ENCODE results near the gene ATXN7L2. TPM values are rescaled to one million over a fixed set of nuclear protein-coding genes. Genes with fewer than 3 reads are reported as not detected.
A peak's percentile ranks its signal among the peaks of the same experiment; 100 is the strongest.

ATXN7L2 gene, protein sequence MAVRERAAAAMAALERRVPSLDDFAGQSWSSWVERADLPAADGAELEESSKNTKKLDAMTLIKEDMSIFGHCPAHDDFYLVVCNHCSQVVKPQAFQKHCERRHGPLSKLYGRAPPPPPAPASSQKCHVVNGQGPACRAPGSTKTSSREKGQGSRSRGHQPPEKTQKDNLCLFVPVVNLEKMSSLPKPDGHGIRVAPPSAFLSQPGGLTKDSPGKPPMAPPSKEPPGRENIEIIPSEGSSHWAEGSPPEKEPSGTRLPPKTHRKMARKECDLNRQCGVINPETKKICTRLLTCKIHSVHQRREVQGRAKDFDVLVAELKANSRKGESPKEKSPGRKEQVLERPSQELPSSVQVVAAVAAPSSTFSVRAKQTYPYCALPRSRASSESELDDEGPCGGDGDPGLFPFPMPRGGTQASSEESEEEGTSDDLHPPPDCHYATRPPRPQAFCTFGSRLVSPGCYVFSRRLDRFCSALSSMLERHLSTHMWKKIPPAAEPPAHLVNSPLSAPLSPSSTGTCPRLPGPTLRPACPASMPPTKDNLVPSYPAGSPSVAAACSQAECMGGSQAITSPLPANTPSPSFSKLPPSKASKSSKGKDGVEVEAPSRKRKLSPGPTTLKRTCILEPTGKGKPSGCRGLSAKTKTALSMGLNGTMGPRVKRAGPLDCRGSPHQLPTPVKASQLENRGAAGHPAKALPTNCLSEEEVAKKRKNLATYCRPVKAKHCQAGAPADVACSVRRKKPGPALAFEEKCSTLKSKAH
- 3.1 TPM for total RNA-seq (2013)
- 1 to 10 TPM; 1.1 to 3.6 (median 1.7) TPM for polyA plus RNA-seq
- 2.9 and 4.2 TPM in 2 replicates for polyA minus RNA-seq
- total RNA-seq = 3.7 to 17.6 (median 7.5) reads per million in 11 experiments

DNA sequence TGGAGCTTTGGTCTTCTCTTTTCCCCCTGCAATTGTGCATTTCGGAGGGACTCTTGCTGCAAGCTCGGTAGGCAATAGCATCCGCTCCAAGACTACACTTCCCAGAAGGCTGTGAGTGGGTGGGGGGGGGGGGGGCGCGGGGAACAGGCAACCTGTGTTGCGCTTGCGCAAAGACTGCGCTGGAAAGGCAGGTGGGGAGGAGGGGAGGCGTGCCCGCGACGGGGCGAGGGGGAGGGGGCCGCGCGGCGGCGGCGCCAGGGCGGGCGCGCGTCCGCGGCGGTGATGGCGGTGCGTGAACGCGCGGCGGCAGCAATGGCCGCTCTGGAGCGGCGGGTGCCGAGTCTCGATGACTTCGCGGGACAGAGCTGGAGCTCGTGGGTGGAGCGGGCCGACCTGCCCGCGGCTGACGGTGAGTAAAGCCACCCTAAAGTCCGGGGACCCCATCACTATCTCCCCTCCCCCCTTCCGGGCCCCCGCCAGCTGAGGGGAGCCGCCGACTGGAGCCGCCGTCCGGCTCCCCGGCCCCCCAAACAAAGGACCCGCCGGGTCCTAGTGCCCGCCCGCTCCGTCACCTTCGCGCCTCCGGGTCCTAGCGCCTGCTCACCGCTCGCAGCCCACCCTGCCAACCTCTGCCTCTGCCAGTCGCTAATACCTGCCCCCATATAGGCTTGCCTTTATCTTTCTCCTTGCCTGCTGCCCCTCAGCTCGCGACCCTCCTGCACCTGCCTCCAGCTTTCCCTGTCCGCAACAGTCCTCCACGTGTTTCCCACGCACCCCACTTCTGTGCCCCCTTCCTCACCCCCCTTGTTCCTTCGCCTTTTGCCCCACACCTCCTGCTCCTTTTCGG lies at the start of gene ATXN7L2:
Gene ATXN7L2 (plus strand): TSS at position 234 of the 847 bp plus-strand sequence. CDS start 49 bp downstream, at position 283.
- H2AFZ ChIP-seq (ENCODE audit: insufficient read depth, low read depth, low read length, poor library complexity, severe bottlenecking) = peak within 1 kb of the TSS; percentile 100
- no peaks in the 10 kb centered on the region for H3K36me3 ChIP-seq (replicated peaks in 1 of 2; ENCODE audit: control insufficient read depth in 1 of 2, insufficient read depth in 2 of 2, low read length in 2 of 2)
- Mint-ChIP-seq H3K4me1 (peaks cover 27% of the 10 kb centered on the region), H3K36me3 (peaks cover 10 to 17% of the 10 kb centered on the region in 2 donors), H3K27ac (peak within 1 kb of the TSS; percentile 75 to 94 (median 88)), H3K27me3 (ENCODE audit: low read depth in 3 of 3) (peaks cover 30 to 38% (median 31%) of the 10 kb centered on the region in 3 donors), H3K9me3 (no peaks in the 10 kb centered on the region), H3K4me3 (peak within 1 kb of the TSS; percentile 89 to 97)
- under 1% methylated on average over 66 of the region's 73 CpGs for WGBS (ENCODE audit: insufficient coverage)
- peak within 1 kb of the TSS; percentile 93 for H3K9ac ChIP-seq (ENCODE audit: insufficient read depth, low read length, poor library complexity, severe bottlenecking)
- H3K27me3 ChIP-seq (ENCODE audit: control insufficient read depth in 2 of 2, insufficient read depth in 2 of 2, low read length in 2 of 2) = peaks cover 8 to 31% of the 10 kb centered on the region in 2 donors
- peak; percentile 88 to 92 (median 88) for DNase-seq
- peak within 1 kb of the TSS; percentile 100 for H3K4me2 ChIP-seq (replicated peaks; ENCODE audit: extremely low read depth, low read length, poor library complexity, severe bottlenecking)
- H3K27ac ChIP-seq (ENCODE audit: low read depth in 1 of 2, low read length in 2 of 2) = peak within 1 kb of the TSS; percentile 71 to 88
- peaks cover 17 to 19% of the 10 kb centered on the region in 2 donors for H3K4me1 ChIP-seq (ENCODE audit: control insufficient read depth in 1 of 2, insufficient read depth in 2 of 2, low read length in 2 of 2)
- intact Hi-C loops (cut with micrococcal nuclease) = loop anchor here (2.0 to 5.0 kb wide), 2 partner anchors 57 kb away; partner anchors contain the start of gene PSMA5 (in 2 of the 2)
- H3K4me3 ChIP-seq (replicated peaks in 1 of 3; ENCODE audit: low read depth in 2 of 3, low read length in 3 of 3) = peak within 1 kb of the TSS; percentile 59 to 93 (median 77)
- no peaks in the 10 kb centered on the region for H3K79me2 ChIP-seq (ENCODE audit: insufficient read depth, low read length)
- no peaks in the 10 kb centered on the region for H4K20me1 ChIP-seq (ENCODE audit: insufficient read depth, low read length)
- TF ChIP-seq, protein P1, sequence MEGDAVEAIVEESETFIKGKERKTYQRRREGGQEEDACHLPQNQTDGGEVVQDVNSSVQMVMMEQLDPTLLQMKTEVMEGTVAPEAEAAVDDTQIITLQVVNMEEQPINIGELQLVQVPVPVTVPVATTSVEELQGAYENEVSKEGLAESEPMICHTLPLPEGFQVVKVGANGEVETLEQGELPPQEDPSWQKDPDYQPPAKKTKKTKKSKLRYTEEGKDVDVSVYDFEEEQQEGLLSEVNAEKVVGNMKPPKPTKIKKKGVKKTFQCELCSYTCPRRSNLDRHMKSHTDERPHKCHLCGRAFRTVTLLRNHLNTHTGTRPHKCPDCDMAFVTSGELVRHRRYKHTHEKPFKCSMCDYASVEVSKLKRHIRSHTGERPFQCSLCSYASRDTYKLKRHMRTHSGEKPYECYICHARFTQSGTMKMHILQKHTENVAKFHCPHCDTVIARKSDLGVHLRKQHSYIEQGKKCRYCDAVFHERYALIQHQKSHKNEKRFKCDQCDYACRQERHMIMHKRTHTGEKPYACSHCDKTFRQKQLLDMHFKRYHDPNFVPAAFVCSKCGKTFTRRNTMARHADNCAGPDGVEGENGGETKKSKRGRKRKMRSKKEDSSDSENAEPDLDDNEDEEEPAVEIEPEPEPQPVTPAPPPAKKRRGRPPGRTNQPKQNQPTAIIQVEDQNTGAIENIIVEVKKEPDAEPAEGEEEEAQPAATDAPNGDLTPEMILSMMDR (IDR thresholded peaks at IDR 0.05) = no peak
- H3K9me3 ChIP-seq (replicated peaks in 1 of 2; ENCODE audit: control insufficient read depth in 1 of 2, insufficient read depth in 1 of 2, low read length in 2 of 2) = no peaks in the 10 kb centered on the region

Measured in CD14-positive monocyte (primary cell).